HCEC 1CT (cell line): ENCODE measurements around the gene MRGPRE.

Source experiments
- DNase-seq: peaks from one replicate; pipeline ENCODE4 v3.0.0-alpha.2; 2017

Gene MRGPRE

GRCh38 chr11:3226846-3227567 lies 5.2 kb downstream of the MRGPRE start:
- no peak for DNase-seq

GRCh38 chr11:3225826-3226750 lies 6.1 kb downstream of the MRGPRE start:
- no peak for DNase-seq

- no peak for DNase-seq
These were observed 7.0 kb downstream of the MRGPRE start for GRCh38 chr11:3225159-3225758.

- DNase-seq = no peak
These were observed 7.7 kb downstream of the MRGPRE start for GRCh38 chr11:3224401-3225057.

- no peak for DNase-seq
These were observed 8.3 kb downstream of the MRGPRE start for GRCh38 chr11:3223932-3224381.

- no peak for DNase-seq
These were observed 9.0 kb downstream of the MRGPRE start for GRCh38 chr11:3222941-3223915.

GRCh38 chr11:3222003-3222855 lies 10.0 kb downstream of the MRGPRE start:
- no peak for DNase-seq

- DNase-seq = no peak
These were observed 10.7 kb downstream of the MRGPRE start for GRCh38 chr11:3221408-3222002.

- no peak for DNase-seq
These were observed 11.5 kb downstream of the MRGPRE start for GRCh38 chr11:3220521-3221407.

GRCh38 chr11:3220101-3220500 lies 12.1 kb downstream of the MRGPRE start:
- no peak for DNase-seq

GRCh38 chr11:3219281-3219892 lies 12.8 kb downstream of the MRGPRE start:
- no peak for DNase-seq

GRCh38 chr11:3218483-3219280 lies 13.5 kb downstream of the MRGPRE start, which contains the start of gene MRGPRG:
TSS of gene MRGPRG (minus strand) at chr11:3218813. CDS start at chr11:3218813, 0 bp downstream.
- DNase-seq = no peak

GRCh38 chr11:3217818-3218482 lies 14.3 kb downstream of the MRGPRE start:
- DNase-seq = no peak

GRCh38 chr11:3216027-3216525 lies 16.1 kb downstream of the MRGPRE start:
- no peak for DNase-seq

GRCh38 chr11:3215346-3216026 lies 16.7 kb downstream of the MRGPRE start:
- DNase-seq = no peak

GRCh38 chr11:3214420-3214699 lies 17.9 kb downstream of the MRGPRE start:
- no peak for DNase-seq
